ENCODE data around the gene CD8A.
"Not testable (repeated sequence)": the region's sequence is repeated elsewhere in the genome, so short reads cannot be mapped to it uniquely, and the experiment has no call there.

Gene CD8A

DNA sequence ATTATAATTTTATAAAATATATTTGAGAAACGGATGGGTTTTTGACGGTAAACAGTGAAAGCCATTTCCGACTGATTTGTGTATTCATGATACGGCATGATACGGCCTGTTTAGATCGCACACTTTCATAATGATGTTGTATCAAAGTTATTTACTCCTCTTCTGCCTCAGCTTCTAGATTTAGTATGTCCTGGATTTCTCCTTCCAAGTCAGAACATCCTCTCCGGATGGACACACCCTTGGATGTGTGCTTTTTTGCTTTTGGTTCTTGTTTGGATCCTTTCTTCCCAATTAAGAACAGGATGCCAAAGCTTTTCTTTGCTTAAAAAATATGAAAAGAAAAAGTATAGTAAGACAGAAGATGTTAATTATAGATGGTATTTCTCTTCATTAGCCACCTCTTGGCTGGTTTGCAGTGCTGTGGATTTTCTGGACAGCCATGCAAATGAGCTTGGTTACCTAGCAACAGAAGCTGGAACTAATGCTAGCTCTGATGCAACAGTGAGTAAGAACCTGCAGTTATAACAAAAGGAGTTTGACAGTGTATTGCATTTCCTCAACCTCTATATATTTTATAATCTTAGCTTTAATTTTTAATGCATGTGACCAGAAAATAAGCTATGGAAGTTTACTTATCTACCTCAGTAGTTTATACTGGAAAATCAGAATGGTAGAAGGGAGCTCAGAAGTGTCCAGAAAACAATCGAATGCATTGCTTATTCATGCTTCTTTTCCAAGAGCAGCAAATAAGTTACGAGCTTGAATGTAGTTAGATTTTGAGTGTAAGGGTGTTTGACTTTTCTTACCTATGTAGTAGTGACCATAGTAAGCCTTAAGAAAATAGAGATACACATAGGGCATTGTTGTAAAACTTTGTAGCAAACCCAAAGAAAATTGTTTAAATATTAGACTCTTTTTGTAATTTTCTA, 42.7 kb downstream of the CD8A start:
- DNase-seq (ENCODE audit: insufficient read length, low spot score) (no peak), FAIRE-seq (peak; percentile 67)
- TF ChIP-seq TAF1 (IDR thresholded peaks at IDR 0.05; ENCODE audit: low read depth, low read length) (no peak), POLR2A (IDR thresholded peaks at IDR 0.05; ENCODE audit: low read depth, low read length) (no peak), POU2F2 (IDR thresholded peaks at IDR 0.05; ENCODE audit: low read depth, low read length) (no peak), PAX5 (IDR thresholded peaks at IDR 0.05; ENCODE audit: insufficient read depth, low read length, severe bottlenecking) (no peak), SPI1 (IDR thresholded peaks at IDR 0.05; ENCODE audit: low read depth, low read length) (no peak), POLR2AphosphoS5 (IDR thresholded peaks at IDR 0.05; ENCODE audit: low read depth, low read length) (no peak)

DNA sequence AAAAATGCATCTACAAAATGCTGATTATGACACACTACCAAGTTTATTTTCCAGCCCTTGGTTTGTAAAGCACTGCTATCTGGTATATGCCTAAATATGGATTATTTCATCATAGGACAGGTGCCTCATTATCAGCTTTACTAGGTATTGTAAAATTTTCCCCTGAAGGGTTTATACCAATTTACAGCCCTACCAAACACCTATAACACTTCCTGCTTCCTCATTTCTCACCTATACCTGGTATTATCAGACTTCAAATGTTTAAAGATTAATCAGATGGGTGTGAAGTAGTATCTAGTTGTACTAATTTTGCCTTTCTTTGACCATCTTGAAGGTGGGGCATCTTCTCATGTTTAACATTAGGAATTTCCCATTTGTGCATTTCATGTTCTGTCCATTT, 43.8 kb downstream of the CD8A start:
- DNase-seq (ENCODE audit: insufficient read length, low spot score): no peak
- TF ChIP-seq POLR2A (IDR thresholded peaks at IDR 0.05; ENCODE audit: low read depth, low read length) (no peak), TAF1 (IDR thresholded peaks at IDR 0.05; ENCODE audit: low read depth, low read length) (no peak), POLR2AphosphoS5 (IDR thresholded peaks at IDR 0.05; ENCODE audit: low read depth, low read length) (no peak), SPI1 (IDR thresholded peaks at IDR 0.05; ENCODE audit: low read depth, low read length) (no peak), POU2F2 (IDR thresholded peaks at IDR 0.05; ENCODE audit: low read depth, low read length) (no peak), PAX5 (IDR thresholded peaks at IDR 0.05; ENCODE audit: insufficient read depth, low read length, severe bottlenecking) (no peak)
- no peak for FAIRE-seq

DNA sequence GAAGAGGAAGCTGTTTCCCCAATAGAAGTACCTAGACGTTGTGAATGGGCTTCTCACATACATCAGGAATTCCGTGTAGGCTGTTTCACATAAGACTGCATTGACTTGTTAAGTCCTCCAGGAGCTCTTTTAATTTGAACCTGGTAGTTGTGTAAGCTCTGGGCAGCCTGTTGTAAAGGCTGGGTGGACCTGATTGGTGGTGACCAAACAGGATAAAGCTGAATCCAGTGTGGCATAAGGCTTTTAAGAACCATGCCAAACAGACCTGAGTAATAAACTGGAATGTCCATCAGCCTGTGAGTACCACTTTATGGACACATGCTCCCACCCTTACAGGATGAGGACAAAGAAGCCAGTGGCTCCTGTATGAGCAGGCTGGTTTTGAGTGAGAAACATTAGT, 46.6 kb downstream of the CD8A start:
- FAIRE-seq: no peak
- no peak for DNase-seq (ENCODE audit: insufficient read length, low spot score)
- TF ChIP-seq POLR2AphosphoS5 (IDR thresholded peaks at IDR 0.05; ENCODE audit: low read depth, low read length) (no peak), SPI1 (IDR thresholded peaks at IDR 0.05; ENCODE audit: low read depth, low read length) (no peak), POLR2A (IDR thresholded peaks at IDR 0.05; ENCODE audit: low read depth, low read length) (no peak), TAF1 (IDR thresholded peaks at IDR 0.05; ENCODE audit: low read depth, low read length) (no peak), POU2F2 (IDR thresholded peaks at IDR 0.05; ENCODE audit: low read depth, low read length) (no peak), PAX5 (IDR thresholded peaks at IDR 0.05; ENCODE audit: insufficient read depth, low read length, severe bottlenecking) (no peak)

DNA sequence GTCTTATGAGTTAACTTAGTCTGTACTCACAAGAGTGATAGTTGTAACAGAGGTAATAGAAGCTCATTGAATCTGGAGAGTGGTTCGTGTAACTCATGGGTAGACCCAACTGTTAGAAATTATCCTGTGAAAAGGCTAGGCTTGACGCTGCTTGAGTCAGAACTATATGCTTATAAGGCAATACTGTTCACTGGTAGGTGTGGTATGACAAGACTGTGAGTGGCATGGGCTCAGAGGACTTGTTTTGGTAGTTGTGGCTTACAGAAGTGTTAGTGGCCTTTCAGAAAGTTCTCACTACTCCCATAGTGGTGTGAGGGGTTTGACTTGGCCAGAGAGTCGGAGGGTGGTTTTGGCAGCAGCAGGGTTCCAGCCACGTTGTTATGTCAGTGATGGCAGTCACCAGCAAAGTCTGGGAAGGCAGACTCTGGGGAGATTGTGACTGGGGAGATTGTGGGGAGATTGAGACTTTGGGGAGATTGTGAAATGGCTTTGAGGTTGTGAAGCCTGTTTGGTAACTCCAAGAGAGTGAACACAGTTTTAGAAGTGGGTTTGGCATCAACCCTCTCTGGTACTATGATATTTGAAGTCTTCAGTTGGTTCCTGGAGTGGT, 48.7 kb downstream of the CD8A start:
- FAIRE-seq; DNase-seq (ENCODE audit: insufficient read length, low spot score): not testable (repeated sequence)

DNA sequence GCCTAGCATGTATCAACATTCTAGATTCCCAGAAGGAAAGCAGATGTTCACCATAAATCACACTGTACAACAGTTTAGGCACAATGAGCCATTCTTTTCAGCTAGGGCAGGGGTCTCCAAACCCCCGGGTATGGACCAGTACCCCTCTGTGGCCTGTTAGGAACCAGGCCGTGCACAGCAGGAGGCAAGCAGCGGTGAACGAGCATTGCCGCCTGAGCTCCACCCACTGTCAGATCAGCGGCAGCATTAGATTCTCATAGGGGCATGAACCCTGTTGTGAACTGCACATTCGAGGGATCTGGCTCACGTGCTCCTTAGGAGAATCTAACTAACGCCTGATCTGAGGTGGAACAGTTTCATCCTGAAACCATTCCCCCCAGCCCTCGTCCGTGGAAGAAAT, 50.8 kb downstream of the CD8A start:
- not testable (repeated sequence) for FAIRE-seq; DNase-seq (ENCODE audit: insufficient read length, low spot score)

DNA sequence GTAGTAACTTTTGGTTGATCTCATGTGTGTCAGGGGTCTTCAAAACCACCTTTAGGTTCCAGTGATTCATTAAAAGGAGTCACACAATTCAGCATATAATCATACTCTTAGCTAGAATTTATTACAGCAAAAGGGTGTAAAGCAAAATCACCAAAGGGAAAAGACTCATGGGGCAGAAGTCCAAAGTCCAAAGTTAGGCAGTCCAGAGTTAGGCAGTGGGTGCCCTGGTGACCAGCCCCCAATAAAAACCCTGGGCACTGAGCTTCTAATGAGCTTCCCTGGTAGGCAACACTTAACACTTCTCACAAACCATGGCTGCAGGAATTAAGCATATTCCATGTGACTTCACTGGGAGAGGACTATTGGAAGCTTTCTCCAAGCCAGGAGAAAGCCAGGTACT, 51.2 kb downstream of the CD8A start:
- not testable (repeated sequence) for FAIRE-seq; DNase-seq (ENCODE audit: insufficient read length, low spot score)

DNA sequence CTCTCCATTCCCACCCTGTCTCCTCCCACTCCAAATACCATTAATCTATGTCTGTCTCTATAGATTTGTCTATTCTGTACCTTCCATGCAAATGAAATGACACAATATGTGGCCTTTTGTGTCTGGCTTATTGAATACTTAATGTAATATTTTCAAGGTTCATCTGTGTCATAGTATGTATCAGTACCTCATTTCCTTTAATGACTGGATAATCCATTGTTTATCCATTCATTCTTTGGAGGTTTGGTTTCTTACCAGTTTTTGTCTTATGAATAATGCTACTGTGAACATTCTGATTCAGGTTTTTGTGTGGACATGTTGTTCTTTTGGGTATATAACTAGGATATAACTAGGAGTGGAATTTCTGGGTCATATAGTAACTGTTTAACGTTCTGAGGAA, 55.8 kb downstream of the CD8A start:
- FAIRE-seq; DNase-seq (ENCODE audit: insufficient read length, low spot score): not testable (repeated sequence)

Measured in GM12891 (cell line).